HepG2 (cell line): ENCODE results near the gene PKP4. TPM values are rescaled to one million over a fixed set of nuclear protein-coding genes. Genes with fewer than 3 reads are reported as not detected.
A peak's percentile ranks its signal among the peaks of the same experiment; 100 is the strongest.

ENCODE experiments used
- HIC2 ChIP-seq: sonication (generic); formaldehyde crosslinking; IDR thresholded peaks from 2 replicates; pipeline ENCODE4 v1.9.0; 2022; ENCODE audit warnings: low read depth, missing genetic modification reagents
- HMGXB3 ChIP-seq: sonication (generic); formaldehyde crosslinking; IDR thresholded peaks from 2 replicates; pipeline ENCODE4 v1.4.0; 2020; ENCODE audit warnings: missing genetic modification reagents, borderline replicate concordance
- HOMEZ ChIP-seq: IDR thresholded peaks from 2 replicates; pipeline ENCODE4 v1.6.1; 2016; ENCODE audit warnings: low read depth
- IRF1 ChIP-seq: sonication (generic); formaldehyde crosslinking; IDR thresholded peaks from 2 replicates; pipeline ENCODE4 v1.4.0; 2020; ENCODE audit warnings: low read depth, mild to moderate bottlenecking, missing genetic modification reagents
- NR2C2 ChIP-seq: sonication (generic); formaldehyde crosslinking; IDR thresholded peaks from 2 replicates; pipeline ENCODE4 v1.4.0; 2020; ENCODE audit warnings: missing genetic modification reagents, mild to moderate bottlenecking, moderate library complexity, borderline replicate concordance
- PHB2 ChIP-seq: fragments of 450-650 bp; IDR thresholded peaks from 2 replicates; pipeline ENCODE4 v1.6.1; 2018; ENCODE audit not compliant: partially characterized antibody
- PHF5A ChIP-seq: IDR thresholded peaks from one replicate; pipeline ENCODE4 v1.6.1; 2018; ENCODE audit warnings: low read depth, missing genetic modification reagents; ENCODE audit not compliant: unreplicated experiment
- SAFB2 ChIP-seq: sonication (generic); formaldehyde crosslinking; IDR thresholded peaks from 2 replicates; pipeline ENCODE4 v1.5.1; 2020; ENCODE audit warnings: missing genetic modification reagents, low read depth, mild to moderate bottlenecking, borderline replicate concordance
- SIN3B ChIP-seq: fragments of 150-350 bp; IDR thresholded peaks from 2 replicates; pipeline ENCODE4 v1.6.1; 2014; ENCODE audit warnings: low read length
- U2AF1 ChIP-seq: fragments of 200-400 bp; formaldehyde crosslinking; optimal IDR thresholded peaks from 2 replicates; pipeline ENCODE3; 2017; ENCODE audit warnings: mild to moderate bottlenecking, low read depth, low read length
- ZBTB3 ChIP-seq: sonication (generic); formaldehyde crosslinking; IDR thresholded peaks from 2 replicates; pipeline ENCODE4 v1.4.0; 2020; ENCODE audit warnings: low read depth, mild to moderate bottlenecking, moderate library complexity, missing genetic modification reagents, borderline replicate concordance
- ZFP36 ChIP-seq: fragments of 150-350 bp; IDR thresholded peaks from 2 replicates; pipeline ENCODE4 v1.6.1; 2018; ENCODE audit warnings: borderline replicate concordance, low read length, low read depth; ENCODE audit not compliant: partially characterized antibody
- ZNF232 ChIP-seq: sonication (generic); formaldehyde crosslinking; IDR thresholded peaks from 2 replicates; pipeline ENCODE4 v1.4.0; 2020; ENCODE audit warnings: missing genetic modification reagents, borderline replicate concordance
- ZNF264 ChIP-seq: sonication (generic); formaldehyde crosslinking; IDR thresholded peaks from 2 replicates; pipeline ENCODE4 v1.4.0; 2020; ENCODE audit warnings: missing genetic modification reagents
- ZNF567 ChIP-seq: sonication (generic); formaldehyde crosslinking; IDR thresholded peaks from 2 replicates; pipeline ENCODE4 v1.8.1; 2023; ENCODE audit warnings: mild to moderate bottlenecking, missing genetic modification reagents, borderline replicate concordance
- ZNF724P ChIP-seq: sonication (generic); formaldehyde crosslinking; IDR thresholded peaks from 2 replicates; pipeline ENCODE4 v1.8.0; 2022; ENCODE audit warnings: missing genetic modification reagents, borderline replicate concordance
- polyA plus RNA-seq, 8 experiments: library from polyadenylated mRNA; depleted of rRNA in 3 of 8; stranded (reverse) in 7 of 8; unstranded in 1 of 8; fragments of >200 nt; fragmentation: Illumina TruSeq in 4 of 8; extraction: Trizol in 4 of 8; gene quantifications; 2 replicates each; pipeline versions ENCODE4 v1.2.1 to v1.2.3, GENCODE V29; 2011 to 2016; ENCODE audit warnings: low read depth in 4 of 8, missing spikeins in 1 of 8, mixed read lengths in 1 of 8; ENCODE audit not compliant: insufficient read depth in 1 of 8
- total RNA-seq, 5 experiments: library from RNA; depleted of rRNA; stranded (reverse); fragments of >200 nt; fragmentation: Illumina TruSeq; extraction: Trizol; gene quantifications; 2 replicates each; pipeline ENCODE4 v1.2.3, GENCODE V29; 2016; ENCODE audit warnings: low read depth in 1 of 5
- TF ChIP-seq, protein P1 (sequence below): sonication (generic); formaldehyde crosslinking; IDR thresholded peaks from 2 replicates; pipeline ENCODE4 v1.4.0; 2020; ENCODE audit warnings: mild to moderate bottlenecking, missing genetic modification reagents
- TF ChIP-seq, protein P2 (sequence below): sonication (generic); formaldehyde crosslinking; IDR thresholded peaks from 2 replicates; pipeline ENCODE4 v1.5.1; 2020; ENCODE audit warnings: missing genetic modification reagents, mild to moderate bottlenecking, borderline replicate concordance

The PKP4 gene
- total and polyA plus RNA-seq, 2 of the 13 experiments (the other 11 are each of a cell fraction or from before 2014, with no cell fraction given), result 80.9 to 90.5 TPM

- no peak for TF ChIP-seq ZFP36
- peak; percentile 23; the same call in 1 of the 2 replicates for TF ChIP-seq SIN3B
- TF ChIP-seq ZBTB3 (CRISPR knock-in tag), result peak; percentile 92; the same call in 1 of the 2 replicates
- peak; percentile 87 for TF ChIP-seq U2AF1
- peak; percentile 93 for TF ChIP-seq HIC2 (CRISPR knock-in tag)
- TF ChIP-seq, protein P1, sequence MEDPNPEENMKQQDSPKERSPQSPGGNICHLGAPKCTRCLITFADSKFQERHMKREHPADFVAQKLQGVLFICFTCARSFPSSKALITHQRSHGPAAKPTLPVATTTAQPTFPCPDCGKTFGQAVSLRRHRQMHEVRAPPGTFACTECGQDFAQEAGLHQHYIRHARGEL (CRISPR knock-in tag), result peak; percentile 77; the same call in 1 of the 2 replicates
- peak; percentile 70 for TF ChIP-seq PHF5A
- TF ChIP-seq PHB2, result no peak
- TF ChIP-seq HMGXB3, result peak; percentile 86
- peak; percentile 98 for TF ChIP-seq ZNF264 (CRISPR knock-in tag)
- TF ChIP-seq ZNF724P, result peak; percentile 97
- peak; percentile 94; the same call in 1 of the 2 replicates for TF ChIP-seq SAFB2 (CRISPR knock-in tag)
- peak; percentile 98 for TF ChIP-seq ZNF567 (CRISPR knock-in tag)
- TF ChIP-seq, protein P2, sequence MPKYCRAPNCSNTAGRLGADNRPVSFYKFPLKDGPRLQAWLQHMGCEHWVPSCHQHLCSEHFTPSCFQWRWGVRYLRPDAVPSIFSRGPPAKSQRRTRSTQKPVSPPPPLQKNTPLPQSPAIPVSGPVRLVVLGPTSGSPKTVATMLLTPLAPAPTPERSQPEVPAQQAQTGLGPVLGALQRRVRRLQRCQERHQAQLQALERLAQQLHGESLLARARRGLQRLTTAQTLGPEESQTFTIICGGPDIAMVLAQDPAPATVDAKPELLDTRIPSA (CRISPR knock-in tag), result peak; percentile 61; the same call in 1 of the 2 replicates
- TF ChIP-seq IRF1 (CRISPR knock-in tag), result no peak; the same call in 1 of the 2 replicates
- TF ChIP-seq HOMEZ, result peak; percentile 93
- TF ChIP-seq NR2C2 (CRISPR knock-in tag), result peak; percentile 88
- TF ChIP-seq ZNF232 (CRISPR knock-in tag), result peak; percentile 95; the same call in 1 of the 2 replicates
Observed at GRCh38 chr2:158457826-158458616, 1.3 kb downstream of the PKP4 start (continued).
